ENCODE data around the gene ARMC10.

The ARMC10 gene

DNA sequence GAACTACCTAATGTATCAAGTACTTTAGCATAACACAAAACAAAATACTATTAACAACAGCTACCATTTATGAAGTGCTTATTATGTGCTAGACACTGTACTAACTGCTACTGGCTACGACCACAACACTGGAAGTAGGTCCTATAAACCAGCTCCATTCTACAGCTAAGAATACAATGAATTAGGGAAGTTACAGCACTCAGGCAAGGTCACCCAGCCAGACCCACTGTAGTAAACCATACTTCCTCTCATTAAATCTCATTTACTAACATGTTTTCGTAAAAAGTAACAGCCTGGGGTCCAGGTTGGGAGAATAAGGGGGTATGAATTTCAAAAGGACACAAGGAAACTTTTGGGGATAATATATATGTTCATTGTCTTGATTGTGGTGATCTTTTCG lies 48.6 kb downstream of the ARMC10 start:
- no peak overlapping the region for H3K4me3 ChIP-seq (ENCODE audit: low read depth, low read length)
- TF ChIP-seq, protein P1, sequence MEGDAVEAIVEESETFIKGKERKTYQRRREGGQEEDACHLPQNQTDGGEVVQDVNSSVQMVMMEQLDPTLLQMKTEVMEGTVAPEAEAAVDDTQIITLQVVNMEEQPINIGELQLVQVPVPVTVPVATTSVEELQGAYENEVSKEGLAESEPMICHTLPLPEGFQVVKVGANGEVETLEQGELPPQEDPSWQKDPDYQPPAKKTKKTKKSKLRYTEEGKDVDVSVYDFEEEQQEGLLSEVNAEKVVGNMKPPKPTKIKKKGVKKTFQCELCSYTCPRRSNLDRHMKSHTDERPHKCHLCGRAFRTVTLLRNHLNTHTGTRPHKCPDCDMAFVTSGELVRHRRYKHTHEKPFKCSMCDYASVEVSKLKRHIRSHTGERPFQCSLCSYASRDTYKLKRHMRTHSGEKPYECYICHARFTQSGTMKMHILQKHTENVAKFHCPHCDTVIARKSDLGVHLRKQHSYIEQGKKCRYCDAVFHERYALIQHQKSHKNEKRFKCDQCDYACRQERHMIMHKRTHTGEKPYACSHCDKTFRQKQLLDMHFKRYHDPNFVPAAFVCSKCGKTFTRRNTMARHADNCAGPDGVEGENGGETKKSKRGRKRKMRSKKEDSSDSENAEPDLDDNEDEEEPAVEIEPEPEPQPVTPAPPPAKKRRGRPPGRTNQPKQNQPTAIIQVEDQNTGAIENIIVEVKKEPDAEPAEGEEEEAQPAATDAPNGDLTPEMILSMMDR (IDR thresholded peaks at IDR 0.05; ENCODE audit: borderline replicate concordance, insufficient read depth, low read depth, low read length): no peak

DNA sequence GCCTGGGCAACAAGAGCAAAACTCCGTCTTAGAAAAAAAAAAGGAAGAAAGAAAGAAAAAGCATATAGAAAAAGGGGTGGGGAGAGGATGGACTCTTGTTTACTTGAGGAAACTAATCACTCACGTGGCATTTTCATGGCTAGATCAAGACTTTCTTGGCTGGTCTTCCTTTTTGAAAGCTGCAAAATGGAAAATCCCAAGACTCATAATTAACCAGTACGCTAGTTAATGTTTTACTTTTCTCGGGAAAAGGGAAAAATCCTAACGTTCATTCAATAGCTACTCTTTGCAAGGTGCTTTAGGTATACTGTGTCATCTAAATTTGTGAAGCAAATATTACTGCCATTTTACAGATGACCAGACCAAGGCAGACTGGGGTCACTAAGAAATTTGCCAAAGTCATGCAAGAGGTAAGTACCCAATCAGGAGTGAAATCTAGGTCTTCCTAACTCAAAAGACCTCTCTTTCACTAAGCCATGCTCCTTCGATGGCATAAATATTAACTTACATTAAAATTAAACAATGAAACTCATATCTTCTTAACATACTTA lies 49.6 kb downstream of the ARMC10 start:
- TF ChIP-seq, protein P1 (IDR thresholded peaks at IDR 0.05; ENCODE audit: borderline replicate concordance, insufficient read depth, low read depth, low read length): no peak
- no peak overlapping the region for H3K4me3 ChIP-seq (ENCODE audit: low read depth, low read length)

DNA sequence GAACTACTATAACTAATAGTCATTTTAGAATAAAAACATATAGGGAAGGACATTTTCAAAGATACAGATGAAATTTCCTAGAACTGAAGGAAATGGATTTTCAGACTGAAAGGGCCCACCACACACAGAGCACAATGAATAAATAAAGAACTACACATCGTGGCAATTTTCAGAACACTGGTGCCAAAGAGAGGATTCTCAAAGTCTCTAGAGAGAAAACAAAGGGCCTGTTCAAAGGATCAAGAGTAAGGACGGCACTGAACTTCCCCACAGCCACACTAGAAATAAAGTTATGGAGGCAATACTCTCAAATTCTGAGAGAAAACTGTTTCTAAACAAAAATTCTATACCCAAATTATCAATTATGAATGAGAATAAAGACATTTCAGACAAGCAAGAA lies 52.1 kb downstream of the ARMC10 start:
- TF ChIP-seq, protein P1 (IDR thresholded peaks at IDR 0.05; ENCODE audit: borderline replicate concordance, insufficient read depth, low read depth, low read length): no peak
- H3K4me3 ChIP-seq (ENCODE audit: low read depth, low read length): no peak overlapping the region

DNA sequence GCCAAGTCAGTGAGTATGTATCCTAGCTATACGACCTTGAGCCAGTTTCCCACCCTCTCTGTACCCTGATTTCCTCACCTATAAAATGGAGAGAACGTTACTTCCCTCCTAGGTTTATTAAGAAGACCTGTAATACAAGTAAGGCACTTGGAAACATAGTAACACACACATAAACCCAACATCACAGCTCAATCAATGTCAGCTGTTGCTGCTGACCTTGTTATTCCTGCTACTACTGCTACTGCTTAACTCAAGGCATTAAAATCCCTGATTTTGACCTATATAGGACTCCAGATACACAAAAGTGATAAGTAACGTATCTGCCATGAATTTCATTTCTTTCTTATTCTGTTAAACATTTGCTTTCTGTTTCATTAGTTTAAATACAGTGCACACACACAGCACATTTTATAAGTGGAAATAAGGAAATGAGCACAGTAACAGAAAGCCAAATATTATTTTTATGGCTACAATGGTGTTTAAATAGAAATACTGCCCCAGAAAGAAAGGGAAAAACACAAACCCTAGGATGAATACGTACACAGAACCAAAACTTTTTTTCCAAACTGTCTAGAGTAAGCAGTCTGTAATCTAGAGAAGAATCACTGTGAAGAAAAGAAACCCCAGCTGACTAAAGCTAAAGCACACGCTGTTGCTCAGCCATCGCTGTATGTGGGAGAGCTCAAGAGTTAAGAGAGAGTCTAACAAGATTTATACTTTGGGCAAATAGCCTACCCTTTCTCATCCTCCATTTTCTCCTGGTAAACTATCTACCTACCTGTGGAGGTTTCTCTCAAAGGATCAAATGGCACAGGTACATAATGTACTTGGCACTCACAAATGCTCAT lies 55.0 kb downstream of the ARMC10 start:
- no peak overlapping the region for H3K4me3 ChIP-seq (ENCODE audit: low read depth, low read length)
- TF ChIP-seq, protein P1 (IDR thresholded peaks at IDR 0.05; ENCODE audit: borderline replicate concordance, insufficient read depth, low read depth, low read length): no peak

DNA sequence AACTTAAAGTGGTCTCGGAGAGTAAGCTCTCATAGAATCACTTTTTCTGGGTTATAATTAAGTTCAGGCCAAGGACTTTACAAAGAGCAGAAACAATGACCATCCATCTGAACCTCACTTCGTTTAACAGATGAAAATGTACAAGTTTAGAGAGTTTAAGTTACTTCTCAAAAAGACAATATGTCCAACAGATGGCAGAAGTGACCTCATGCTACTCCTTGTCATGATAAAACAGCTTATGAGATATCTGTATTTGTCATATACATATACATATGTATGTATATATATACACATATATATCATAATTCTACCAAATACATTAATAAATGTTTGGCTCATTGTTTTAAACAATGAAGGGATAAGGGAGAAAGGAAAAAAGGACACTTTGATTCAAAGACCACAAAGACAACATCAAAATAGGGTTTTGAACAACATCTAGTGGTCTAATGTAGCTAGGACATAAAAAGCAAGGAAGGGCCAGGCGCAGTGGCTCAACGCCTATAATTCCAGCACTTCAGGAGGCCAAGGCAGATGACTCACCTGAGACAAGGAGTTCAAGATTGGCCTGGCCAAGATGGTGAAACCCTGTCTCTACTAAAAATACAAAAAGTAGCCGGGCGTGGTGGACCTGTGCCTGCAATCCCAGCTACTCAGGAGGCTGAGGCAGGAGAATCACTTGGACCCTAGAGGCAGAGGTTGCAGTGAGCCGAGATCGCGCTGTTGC lies 56.1 kb downstream of the ARMC10 start:
- TF ChIP-seq, protein P1 (IDR thresholded peaks at IDR 0.05; ENCODE audit: borderline replicate concordance, insufficient read depth, low read depth, low read length): no peak
- H3K4me3 ChIP-seq (ENCODE audit: low read depth, low read length): no peak overlapping the region

DNA sequence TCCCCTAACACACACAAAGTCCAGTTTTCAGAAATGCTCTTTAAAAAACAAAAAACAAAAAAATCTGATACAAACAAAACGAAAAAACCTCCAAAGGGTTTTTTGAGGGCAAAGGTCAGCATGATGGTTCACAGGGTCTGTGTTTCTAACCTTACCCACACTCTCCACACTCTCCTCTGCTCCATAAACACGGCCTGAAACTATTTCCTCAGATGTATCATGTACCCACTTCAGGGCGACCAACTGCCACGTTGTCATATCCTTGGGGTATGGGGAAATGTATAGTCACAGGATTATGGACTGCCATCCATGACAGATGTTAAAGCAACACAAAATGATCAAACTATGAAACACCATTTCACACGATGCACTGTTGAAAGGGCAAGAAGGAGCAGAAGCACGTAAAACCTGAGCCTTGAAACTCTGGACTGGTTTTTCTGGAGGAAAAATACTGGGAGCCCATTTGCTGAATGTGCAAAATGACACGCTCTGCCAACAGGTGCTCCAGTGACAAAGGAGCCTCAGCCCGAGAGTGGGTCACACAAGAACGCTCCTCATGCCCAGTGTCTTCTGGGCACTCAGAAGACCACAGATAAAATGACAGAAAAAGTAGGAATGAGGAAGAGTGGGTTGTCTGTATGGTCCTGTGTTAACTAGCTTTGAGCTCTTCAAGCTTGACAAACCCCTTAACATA lies 58.2 kb downstream of the ARMC10 start:
- H3K4me3 ChIP-seq (ENCODE audit: low read depth, low read length): no peak overlapping the region
- TF ChIP-seq, protein P1 (IDR thresholded peaks at IDR 0.05; ENCODE audit: borderline replicate concordance, insufficient read depth, low read depth, low read length): no peak

All from GM12875 (cell line).